GM12878 (cell line): ENCODE data around the gene ALG12. TPM values are rescaled to one million over a fixed set of nuclear protein-coding genes. Genes with fewer than 3 reads are reported as not detected.

Experiments used
- ATAC-seq: fragments of 200-7000 bp; cut with Tn5 transposase; 3 replicates; pipeline ENCODE4 v1.9.1; 2020; ENCODE audit warnings: mild to moderate bottlenecking, moderate library complexity
- BruUV-seq: library from RNA; stranded (reverse); fragments of 400-500 nt; replicated peaks from 2 replicates; lab custom pipeline; 2021; lab: Mats Ljungman, UMichigan
- CTCF ChIA-PET: fragments of 300-600 bp; sonication (Branson Sonifier 250); formaldehyde crosslinking; extraction: SDS; loops from one replicate; lab custom pipeline; 2021; ENCODE audit warnings: inconsistent platforms; lab: Yijun Ruan, JAX
- POLR2A ChIA-PET: fragments of 350-600 bp; formaldehyde crosslinking; extraction: SDS; loops from one replicate; lab custom pipeline; 2021; ENCODE audit warnings: inconsistent platforms; lab: Charles Lee
- RAD21 ChIA-PET: fragments of 300-600 bp; sonication (Branson Sonifier 250); formaldehyde crosslinking; loops from one replicate; lab custom pipeline; 2023; ENCODE audit warnings: antibody characterized with exemption; ENCODE audit not compliant: unreplicated experiment; lab: Charles Lee
- SMC1A ChIA-PET: fragments of 300-600 bp; sonication (Branson Sonifier 250); formaldehyde crosslinking; loops from one replicate; lab custom pipeline; 2023; ENCODE audit not compliant: unreplicated experiment, uncharacterized antibody; lab: Charles Lee
- DNase-seq: peaks from one replicate; pipeline ENCODE4 v3.0.0-alpha.2; 2011; ENCODE audit warnings: low read depth, low spot score
- FAIRE-seq: peaks from 3 replicates; lab custom pipeline; 2011; peaks lifted over from hg19 to GRCh38; lab: Jason Lieb, UNC
- H2AFZ ChIP-seq: 2 replicates; pipeline ENCODE4 v1.6.0; 2011; ENCODE audit warnings: low read depth, low read length, control low read depth; ENCODE audit not compliant: control insufficient read depth
- H3K27ac ChIP-seq: 2 replicates; pipeline ENCODE4 v1.5.1; 2011; ENCODE audit warnings: control low read depth; ENCODE audit not compliant: control insufficient read depth, insufficient read depth
- H3K27me3 ChIP-seq, 2 experiments: replicated peaks in 1 of 2; 2 replicates each; pipeline versions ENCODE4 v1.6.0 to v1.6.1; 2011; ENCODE audit warnings: low read length in 1 of 2; ENCODE audit not compliant: control insufficient read depth in 2 of 2, insufficient read depth in 2 of 2
- H3K36me3 ChIP-seq, 2 experiments: 2 replicates each; pipeline ENCODE4 v1.5.1; 2011; ENCODE audit warnings: low read length in 1 of 2; ENCODE audit not compliant: control insufficient read depth in 2 of 2, insufficient read depth in 2 of 2
- H3K4me1 ChIP-seq: 2 replicates; pipeline ENCODE4 v1.6.1; 2011; ENCODE audit warnings: mild to moderate bottlenecking, low read length, moderate library complexity, mixed read lengths; ENCODE audit not compliant: control insufficient read depth, insufficient read depth
- H3K4me2 ChIP-seq: 2 replicates; pipeline ENCODE4 v1.6.0; 2011; ENCODE audit warnings: control low read depth; ENCODE audit not compliant: control insufficient read depth, insufficient read depth
- H3K4me3 ChIP-seq: fragments of 200-600 bp; sonication (generic); 2 replicates; pipeline ENCODE4 v1.5.1; 2016
- H3K79me2 ChIP-seq: 2 replicates; pipeline ENCODE4 v1.6.0; 2011; ENCODE audit warnings: low read length; ENCODE audit not compliant: control insufficient read depth, insufficient read depth
- H3K9ac ChIP-seq: 2 replicates; pipeline ENCODE4 v1.8.0; 2011; ENCODE audit warnings: low read length, control low read depth, mixed read lengths; ENCODE audit not compliant: control insufficient read depth, insufficient read depth
- H3K9me3 ChIP-seq: replicated peaks from 3 replicates; pipeline ENCODE4 v1.5.1; 2011; ENCODE audit warnings: mild to moderate bottlenecking, low read length; ENCODE audit not compliant: control insufficient read depth, insufficient read depth
- H4K20me1 ChIP-seq: 2 replicates; pipeline ENCODE4 v1.6.0; 2011; ENCODE audit not compliant: control insufficient read depth, insufficient read depth
- BMI1 ChIP-seq: fragments of 450-650 bp; IDR thresholded peaks from 2 replicates; pipeline ENCODE4 v1.6.1; 2016; ENCODE audit warnings: mild to moderate bottlenecking, moderate library complexity, borderline replicate concordance
- CBFB ChIP-seq: IDR thresholded peaks from 2 replicates; pipeline ENCODE4 v1.6.1; 2016; ENCODE audit warnings: antibody characterized with exemption, low read depth
- DPF2 ChIP-seq: fragments of 450-650 bp; IDR thresholded peaks from 2 replicates; pipeline ENCODE4 v1.6.1; 2017; ENCODE audit warnings: mild to moderate bottlenecking
- E2F8 ChIP-seq: fragments of 450-650 bp; IDR thresholded peaks from 2 replicates; pipeline ENCODE4 v1.6.1; 2018; ENCODE audit warnings: mild to moderate bottlenecking, low read depth, moderate library complexity; ENCODE audit not compliant: partially characterized antibody
- ELK1 ChIP-seq: IDR thresholded peaks from 2 replicates; pipeline ENCODE4 v1.6.1; 2012; ENCODE audit warnings: low read depth, low read length, improper control_type of control experiment
- ETV6 ChIP-seq, 2 experiments: fragments of 450-650 bp in 1 of 2; IDR thresholded peaks in 1 of 2; conservative IDR thresholded peaks in 1 of 2; 2 replicates each; pipeline ENCODE4 v1.6.1; 2014; ENCODE audit warnings: antibody characterized with exemption in 1 of 2, borderline replicate concordance in 1 of 2, low read depth in 1 of 2, mild to moderate bottlenecking in 1 of 2, moderate library complexity in 1 of 2
- HCFC1 ChIP-seq: fragments of 150-350 bp; IDR thresholded peaks from 2 replicates; pipeline ENCODE4 v1.6.1; 2014; ENCODE audit warnings: low read length
- HDGF ChIP-seq: fragments of 450-650 bp; IDR thresholded peaks from 2 replicates; pipeline ENCODE4 v1.6.1; 2016; ENCODE audit warnings: antibody characterized with exemption
- NR2C2 ChIP-seq: IDR thresholded peaks from 2 replicates; pipeline ENCODE4 v1.6.1; 2011; ENCODE audit warnings: borderline replicate concordance, low read depth; ENCODE audit not compliant: control insufficient read depth, insufficient read length
- PAX5 ChIP-seq: IDR thresholded peaks from 2 replicates; pipeline ENCODE4 v1.6.1; 2011; ENCODE audit warnings: low read depth, low read length, borderline replicate concordance
- PAX8 ChIP-seq: fragments of 450-650 bp; IDR thresholded peaks from 2 replicates; pipeline ENCODE4 v1.6.1; 2017; ENCODE audit warnings: mild to moderate bottlenecking, moderate library complexity
- PBX3 ChIP-seq: IDR thresholded peaks from 2 replicates; pipeline ENCODE4 v1.6.1; 2011; ENCODE audit warnings: mild to moderate bottlenecking, low read depth, low read length, moderate library complexity; ENCODE audit not compliant: insufficient replicate concordance
- RBBP5 ChIP-seq: fragments of 200-600 bp; sonication (generic); conservative IDR thresholded peaks from 2 replicates; pipeline ENCODE4 v1.6.1; 2016
- SRF ChIP-seq, 2 experiments: IDR thresholded peaks; 2 replicates each; pipeline ENCODE4 v1.6.1; 2011; ENCODE audit warnings: low read depth in 2 of 2, low read length in 2 of 2, mild to moderate bottlenecking in 1 of 2, moderate library complexity in 1 of 2
- SUPT20H ChIP-seq: IDR thresholded peaks from 2 replicates; pipeline ENCODE4 v1.6.1; 2011; ENCODE audit warnings: low read depth, mild to moderate bottlenecking, low read length, moderate library complexity, borderline replicate concordance; ENCODE audit not compliant: control insufficient read depth
- TARDBP ChIP-seq: IDR thresholded peaks from 2 replicates; pipeline ENCODE4 v1.6.1; 2016; ENCODE audit warnings: borderline replicate concordance
- ZNF217 ChIP-seq: fragments of 450-650 bp; IDR thresholded peaks from 2 replicates; pipeline ENCODE4 v1.6.1; 2017; ENCODE audit warnings: antibody characterized with exemption, mild to moderate bottlenecking
- ZZZ3 ChIP-seq: IDR thresholded peaks from 2 replicates; pipeline ENCODE4 v1.6.1; 2011; ENCODE audit warnings: low read depth; ENCODE audit not compliant: control insufficient read depth, insufficient read length
- WGBS: methylation state at CpG from one replicate; pipeline ENCODE4 v1.1.6; 2016; ENCODE audit warnings: low lambda C conversion rate; ENCODE audit not compliant: insufficient replicate concordance, insufficient coverage; ENCODE audit errors: missing lambda C conversion rate; 5-methylcytosine and 5-hydroxymethylcytosine counted together
- in situ Hi-C: fragments of 300-500 bp; cut with MboI; formaldehyde crosslinking; loops from 9 replicates; pipeline ENCODE4 v1.14.3; 2018; ENCODE audit warnings: mixed read lengths
- intact Hi-C: fragments of 100-400 bp; cut with micrococcal nuclease; formaldehyde crosslinking; loops from one replicate; pipeline ENCODE4 v1.14.2; 2022; ENCODE audit not compliant: unreplicated experiment
- polyA plus RNA-seq, 11 experiments: library from polyadenylated mRNA; depleted of rRNA in 4 of 11; unstranded in 6 of 11; stranded (reverse) in 5 of 11; fragments of >200 nt; fragmentation: Nextera tagmentation in 4 of 11; fragmentation: Illumina TruSeq in 1 of 11; extraction: Ambion mirVana in 4 of 11; extraction: Trizol in 1 of 11; gene quantifications; 1 replicate in 1 of 11; 2 replicates in 10 of 11; pipeline versions ENCODE4 v1.2.1 to v1.2.3, GENCODE V29; 2011 to 2016; ENCODE audit warnings: inconsistent platforms in 2 of 11, missing spikeins in 2 of 11, low read depth in 1 of 11
- total RNA-seq, 4 experiments: library from RNA; depleted of rRNA in 3 of 4; stranded (reverse); fragments of >200 nt in 3 of 4; fragmentation: Illumina TruSeq in 1 of 4; extraction: Trizol in 1 of 4; gene quantifications; 2 replicates each; pipeline versions ENCODE4 v1.2.1 to v1.2.3, GENCODE V29; 2013 to 2021

ALG12 gene
- total and polyA plus RNA-seq, 10 of the 15 experiments (the other 5 are each of a cell fraction or from before 2014, with no cell fraction given), result 0.22 to 23.4 (median 6.6) TPM

GRCh38 chr22:49941507-49942316 lies 23.5 kb upstream of the ALG12 start:
- Histone ChIP-seq H3K79me2 (peaks cover 16% of the 10 kb centered on the region), H2AFZ (no peak overlapping the region), H3K27me3 (no peaks in the 10 kb centered on the region), H3K27ac (no peak overlapping the region), H3K4me1 (peaks cover 10% of the 10 kb centered on the region), H3K9me3 (no peaks in the 10 kb centered on the region), H3K4me3 (no peak overlapping the region), H3K4me2 (no peak overlapping the region), H4K20me1 (no peaks in the 10 kb centered on the region), H3K36me3 (no peaks in the 10 kb centered on the region), H3K9ac (no peak overlapping the region)
- intact Hi-C loops (no loop called here), in situ Hi-C loops (no loop called here)
- CTCF ChIA-PET, result no interaction called here
- no peak for DNase-seq
- BruUV-seq, result no TSS peak
- no peak for TF ChIP-seq NR2C2
- TF ChIP-seq PBX3, result no peak
- TF ChIP-seq PAX5, result no peak
- no peak for TF ChIP-seq PAX8
- no peak for TF ChIP-seq ZZZ3
- TF ChIP-seq ZNF217, result no peak
- no peak for TF ChIP-seq ETV6 (conservative IDR thresholded peaks at IDR 0.05 in 1 of 2, IDR thresholded peaks at IDR 0.05 in 1 of 2; ENCODE audit: borderline replicate concordance in 1 of 2, low read depth in 1 of 2)
- TF ChIP-seq SRF (IDR thresholded peaks at IDR 0.05; ENCODE audit: low read depth in 2 of 2, low read length in 2 of 2), result no peak
- no peak for TF ChIP-seq DPF2
- no peak for TF ChIP-seq SUPT20H
- no peak for TF ChIP-seq HCFC1
- no peak for TF ChIP-seq HDGF
- no peak for TF ChIP-seq E2F8
- no peak for TF ChIP-seq BMI1
- TF ChIP-seq TARDBP, result no peak
- no peak for TF ChIP-seq CBFB
- TF ChIP-seq RBBP5, result no peak
- TF ChIP-seq ELK1, result no peak
- SMC1A ChIA-PET, result no interaction called here
- FAIRE-seq, result no peak
- WGBS, result 90% methylated on average over 17 of the region's 17 CpGs
- RAD21 ChIA-PET, result no interaction called here
- POLR2A ChIA-PET, result no interaction called here
- ATAC-seq, result no peak
